Loucy (cell line): ENCODE measurements around the gene CPXM2.

ENCODE experiments used
- H2AFZ ChIP-seq: fragments of 200-600 bp; sonication (generic); 2 replicates; pipeline ENCODE4 v1.6.0; 2016; ENCODE audit warnings: antibody characterized with exemption, mild to moderate bottlenecking, low read length, moderate library complexity
- H3F3A ChIP-seq: fragments of 200-600 bp; 2 replicates; pipeline ENCODE4 v1.6.0; 2016; ENCODE audit warnings: antibody characterized with exemption, low read depth, mild to moderate bottlenecking
- H3K27me3 ChIP-seq: fragments of 200-600 bp; sonication (generic); 2 replicates; pipeline ENCODE4 v1.6.1; 2014; ENCODE audit warnings: low read length, mild to moderate bottlenecking; ENCODE audit not compliant: insufficient read depth, poor library complexity, severe bottlenecking
- H3K36me3 ChIP-seq: fragments of 200-600 bp; sonication (generic); 2 replicates; pipeline ENCODE4 v1.6.1; 2016; ENCODE audit warnings: low read length; ENCODE audit not compliant: insufficient read depth
- H3K4me1 ChIP-seq: fragments of 200-600 bp; sonication (generic); 2 replicates; pipeline ENCODE4 v1.5.1; 2014; ENCODE audit warnings: low read length, mild to moderate bottlenecking; ENCODE audit not compliant: insufficient read depth, poor library complexity, severe bottlenecking
- H3K4me2 ChIP-seq: fragments of 200-600 bp; sonication (generic); 2 replicates; pipeline ENCODE4 v1.6.0; 2014; ENCODE audit warnings: antibody characterized with exemption, low read length, low read depth, mild to moderate bottlenecking; ENCODE audit not compliant: poor library complexity, severe bottlenecking
- H3K4me3 ChIP-seq: fragments of 200-600 bp; sonication (generic); 2 replicates; pipeline ENCODE4 v1.5.1; 2014; ENCODE audit warnings: low read length, mild to moderate bottlenecking, mixed read lengths; ENCODE audit not compliant: poor library complexity, severe bottlenecking
- H3K79me2 ChIP-seq: fragments of 200-600 bp; sonication (generic); 2 replicates; pipeline ENCODE4 v1.6.1; 2014; ENCODE audit warnings: low read length; ENCODE audit not compliant: insufficient read depth
- H3K9ac ChIP-seq: fragments of 200-600 bp; sonication (generic); 2 replicates; pipeline ENCODE4 v1.6.0; 2014; ENCODE audit warnings: mild to moderate bottlenecking, low read depth, low read length, moderate library complexity; ENCODE audit not compliant: poor library complexity, severe bottlenecking
- H3K9me2 ChIP-seq: fragments of 200-600 bp; sonication (generic); replicated peaks from 2 replicates; pipeline ENCODE4 v1.6.1; 2016; ENCODE audit warnings: low read depth, low read length, mixed read lengths
- H3K9me3 ChIP-seq: fragments of 200-600 bp; sonication (generic); 2 replicates; pipeline ENCODE4 v1.6.1; 2014; ENCODE audit warnings: mild to moderate bottlenecking, antibody characterized with exemption, low read length, low read depth; ENCODE audit not compliant: insufficient read depth
- H4K20me1 ChIP-seq: fragments of 200-600 bp; sonication (generic); 2 replicates; pipeline ENCODE4 v1.6.0; 2014; ENCODE audit warnings: antibody characterized with exemption, low read length, mild to moderate bottlenecking; ENCODE audit not compliant: insufficient read depth, poor library complexity, severe bottlenecking
- EZH2phosphoT487 ChIP-seq: fragments of 200-600 bp; IDR thresholded peaks from 2 replicates; pipeline ENCODE4 v1.6.1; 2018; ENCODE audit warnings: antibody characterized with exemption, mild to moderate bottlenecking, moderate library complexity, borderline replicate concordance
- TF ChIP-seq, protein P1 (sequence below): fragments of 200-600 bp; sonication (generic); conservative IDR thresholded peaks from 2 replicates; pipeline ENCODE4 v1.5.1; 2014; ENCODE audit warnings: mild to moderate bottlenecking, antibody characterized with exemption, low read length

The CPXM2 gene

GRCh38 chr10:123891144-123892071, at the start of gene CPXM2:
TSS of gene CPXM2 (minus strand) at chr10:123891807. CDS start at chr10:123891659, 148 bp downstream.
- H3K9me3 ChIP-seq, result no peaks in the 10 kb centered on the region
- no peak within 1 kb of the TSS for H3K9ac ChIP-seq
- no peaks in the 10 kb centered on the region for H3K36me3 ChIP-seq
- H3K79me2 ChIP-seq, result no peaks in the 10 kb centered on the region
- H3K9me2 ChIP-seq, result no peaks in the 10 kb centered on the region
- H3F3A ChIP-seq, result no peaks in the 10 kb centered on the region
- H3K4me1 ChIP-seq, result no peaks in the 10 kb centered on the region
- H2AFZ ChIP-seq, result no peak within 1 kb of the TSS
- H3K4me2 ChIP-seq, result no peak within 1 kb of the TSS
- H4K20me1 ChIP-seq, result no peaks in the 10 kb centered on the region
- TF ChIP-seq, protein P1, sequence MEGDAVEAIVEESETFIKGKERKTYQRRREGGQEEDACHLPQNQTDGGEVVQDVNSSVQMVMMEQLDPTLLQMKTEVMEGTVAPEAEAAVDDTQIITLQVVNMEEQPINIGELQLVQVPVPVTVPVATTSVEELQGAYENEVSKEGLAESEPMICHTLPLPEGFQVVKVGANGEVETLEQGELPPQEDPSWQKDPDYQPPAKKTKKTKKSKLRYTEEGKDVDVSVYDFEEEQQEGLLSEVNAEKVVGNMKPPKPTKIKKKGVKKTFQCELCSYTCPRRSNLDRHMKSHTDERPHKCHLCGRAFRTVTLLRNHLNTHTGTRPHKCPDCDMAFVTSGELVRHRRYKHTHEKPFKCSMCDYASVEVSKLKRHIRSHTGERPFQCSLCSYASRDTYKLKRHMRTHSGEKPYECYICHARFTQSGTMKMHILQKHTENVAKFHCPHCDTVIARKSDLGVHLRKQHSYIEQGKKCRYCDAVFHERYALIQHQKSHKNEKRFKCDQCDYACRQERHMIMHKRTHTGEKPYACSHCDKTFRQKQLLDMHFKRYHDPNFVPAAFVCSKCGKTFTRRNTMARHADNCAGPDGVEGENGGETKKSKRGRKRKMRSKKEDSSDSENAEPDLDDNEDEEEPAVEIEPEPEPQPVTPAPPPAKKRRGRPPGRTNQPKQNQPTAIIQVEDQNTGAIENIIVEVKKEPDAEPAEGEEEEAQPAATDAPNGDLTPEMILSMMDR, result no peak
- no peak for TF ChIP-seq EZH2phosphoT487
- H3K4me3 ChIP-seq, result no peak within 1 kb of the TSS
- H3K27me3 ChIP-seq, result no peaks in the 10 kb centered on the region

DNA sequence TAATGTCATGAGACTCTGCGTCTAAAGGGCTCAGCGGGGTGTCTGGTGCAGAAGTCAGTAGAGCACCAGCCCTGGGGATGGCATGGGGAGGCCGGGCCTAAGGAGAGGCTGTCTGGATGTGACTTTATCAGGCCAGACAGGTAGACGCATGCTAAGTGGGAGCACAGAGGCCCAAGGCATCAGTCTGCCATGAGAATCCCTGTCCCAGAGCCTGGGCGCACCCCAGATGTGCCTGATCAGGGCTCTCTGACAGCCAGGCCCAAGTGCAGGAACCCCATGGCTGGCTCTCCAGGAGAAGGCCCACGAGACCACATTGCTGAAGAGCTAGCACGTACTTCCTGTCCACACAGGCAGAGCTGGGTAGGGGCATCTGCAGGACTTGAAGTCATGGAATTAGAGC, 48.0 kb upstream of the CPXM2 start:
- no peaks in the 10 kb centered on the region for H3F3A ChIP-seq
- no peak overlapping the region for H3K9ac ChIP-seq
- H3K4me3 ChIP-seq, result no peak overlapping the region
- no peaks in the 10 kb centered on the region for H3K27me3 ChIP-seq
- TF ChIP-seq, protein P1, result no peak
- TF ChIP-seq EZH2phosphoT487, result no peak
- no peaks in the 10 kb centered on the region for H3K4me1 ChIP-seq
- H3K9me3 ChIP-seq, result no peaks in the 10 kb centered on the region
- no peak overlapping the region for H2AFZ ChIP-seq
- H3K9me2 ChIP-seq, result no peaks in the 10 kb centered on the region
- H3K36me3 ChIP-seq, result no peaks in the 10 kb centered on the region
- H3K4me2 ChIP-seq, result no peak overlapping the region
- H3K79me2 ChIP-seq, result no peaks in the 10 kb centered on the region
- H4K20me1 ChIP-seq, result no peaks in the 10 kb centered on the region

DNA sequence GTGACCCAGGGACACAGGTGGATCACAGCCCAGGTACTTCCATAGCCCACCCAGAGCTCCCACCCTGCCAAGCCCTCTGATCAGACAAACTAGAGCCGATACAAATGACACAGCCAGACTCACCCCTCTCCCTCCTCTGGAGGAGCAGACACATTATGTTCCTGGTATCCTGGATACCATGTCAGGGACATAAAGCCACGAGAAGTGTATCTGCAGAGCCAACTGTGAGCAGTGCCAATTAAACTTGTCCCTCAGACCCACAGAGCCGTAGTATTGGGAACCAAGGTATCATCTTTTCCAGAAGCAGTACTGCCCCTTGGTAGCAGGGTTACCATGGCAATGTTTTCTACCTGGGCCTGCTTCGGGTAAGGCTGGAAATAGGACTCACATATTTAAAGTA, 47.3 kb upstream of the CPXM2 start:
- no peaks in the 10 kb centered on the region for H3K9me2 ChIP-seq
- H3K36me3 ChIP-seq, result no peaks in the 10 kb centered on the region
- no peak overlapping the region for H2AFZ ChIP-seq
- H4K20me1 ChIP-seq, result no peaks in the 10 kb centered on the region
- no peak overlapping the region for H3K9ac ChIP-seq
- H3K79me2 ChIP-seq, result no peaks in the 10 kb centered on the region
- H3K4me3 ChIP-seq, result no peak overlapping the region
- H3K27me3 ChIP-seq, result no peaks in the 10 kb centered on the region
- no peaks in the 10 kb centered on the region for H3K9me3 ChIP-seq
- no peak overlapping the region for H3K4me2 ChIP-seq
- no peaks in the 10 kb centered on the region for H3F3A ChIP-seq
- TF ChIP-seq, protein P1, result no peak
- no peak for TF ChIP-seq EZH2phosphoT487
- H3K4me1 ChIP-seq, result no peaks in the 10 kb centered on the region
